Measurements from ENCODE around the gene TLX3. TPM values are rescaled to one million over a fixed set of nuclear protein-coding genes. Genes with fewer than 3 reads are reported as not detected.

Gene TLX3
- total and polyA plus RNA-seq, 2 donors (not counting 1 experiment from before 2014, with no cell fraction given) = not detected

GRCh38 chr5:171306166-171306565 is 2.9 kb upstream of the TLX3 start:
- Histone ChIP-seq H3K79me2 (ENCODE audit: control insufficient read depth, insufficient read depth, low read length) (no peaks in the 10 kb centered on the region), H3K9ac (ENCODE audit: insufficient read depth, low read length) (no peak overlapping the region), H3K4me1 (ENCODE audit: control insufficient read depth, extremely low read depth, insufficient read depth, low read length) (no peaks in the 10 kb centered on the region), H3K4me3 (replicated peaks in 1 of 4; ENCODE audit: control extremely low read depth in 1 of 4, insufficient read depth in 1 of 4, low read depth in 3 of 4, low read length in 4 of 4) (no peak overlapping the region), H2AFZ (ENCODE audit: low read length) (no peak overlapping the region), H3K9me3 (ENCODE audit: control insufficient read depth, insufficient read depth, low read depth, low read length) (no peaks in the 10 kb centered on the region), H3K27me3 (ENCODE audit: control insufficient read depth, insufficient read depth, low read length) (peaks cover 54% of the 10 kb centered on the region), H3K4me2 (ENCODE audit: extremely low read depth, insufficient read depth, low read length) (no peak overlapping the region), H4K20me1 (ENCODE audit: control insufficient read depth, extremely low read depth, insufficient read depth, low read length) (no peaks in the 10 kb centered on the region), H3K36me3 (ENCODE audit: control insufficient read depth, insufficient read depth, low read length) (no peaks in the 10 kb centered on the region), H3K27ac (ENCODE audit: insufficient read depth, low read length) (no peak overlapping the region)
- TF ChIP-seq CTCF (conservative IDR thresholded peaks at IDR 0.05 in 1 of 2, IDR thresholded peaks at IDR 0.05 in 1 of 2; ENCODE audit: low read depth in 1 of 2, low read length in 2 of 2) (no peak), EZH2 (IDR thresholded peaks at IDR 0.05; ENCODE audit: low read length, missing control alignments) (no peak)
- no peak for DNase-seq (ENCODE audit: low read depth in 2 of 2)

GRCh38 chr5:171306781-171307591 is 2.1 kb upstream of the TLX3 start:
- Histone ChIP-seq H3K9ac (ENCODE audit: insufficient read depth, low read length) (no peak overlapping the region), H3K27ac (ENCODE audit: insufficient read depth, low read length) (no peak overlapping the region), H3K4me1 (ENCODE audit: control insufficient read depth, extremely low read depth, insufficient read depth, low read length) (no peaks in the 10 kb centered on the region), H4K20me1 (ENCODE audit: control insufficient read depth, extremely low read depth, insufficient read depth, low read length) (no peaks in the 10 kb centered on the region), H3K36me3 (ENCODE audit: control insufficient read depth, insufficient read depth, low read length) (no peaks in the 10 kb centered on the region), H3K79me2 (ENCODE audit: control insufficient read depth, insufficient read depth, low read length) (no peaks in the 10 kb centered on the region), H3K27me3 (ENCODE audit: control insufficient read depth, insufficient read depth, low read length) (peaks cover 57% of the 10 kb centered on the region), H3K4me3 (replicated peaks in 1 of 4; ENCODE audit: control extremely low read depth in 1 of 4, insufficient read depth in 1 of 4, low read depth in 3 of 4, low read length in 4 of 4) (no peak overlapping the region), H2AFZ (ENCODE audit: low read length) (no peak overlapping the region), H3K9me3 (ENCODE audit: control insufficient read depth, insufficient read depth, low read depth, low read length) (no peaks in the 10 kb centered on the region), H3K4me2 (ENCODE audit: extremely low read depth, insufficient read depth, low read length) (no peak overlapping the region)
- TF ChIP-seq EZH2 (IDR thresholded peaks at IDR 0.05; ENCODE audit: low read length, missing control alignments) = no peak
- no peak for TF ChIP-seq CTCF (conservative IDR thresholded peaks at IDR 0.05 in 1 of 2, IDR thresholded peaks at IDR 0.05 in 1 of 2; ENCODE audit: low read depth in 1 of 2, low read length in 2 of 2)
- DNase-seq (ENCODE audit: low read depth in 2 of 2) = no peak

GRCh38 chr5:171307789-171308452 is 1.1 kb upstream of the TLX3 start:
- H3K9ac ChIP-seq (ENCODE audit: insufficient read depth, low read length) = no peak overlapping the region
- no peak overlapping the region for H3K4me2 ChIP-seq (ENCODE audit: extremely low read depth, insufficient read depth, low read length)
- DNase-seq (ENCODE audit: low read depth in 2 of 2) = peak in 1 of 2 donors; percentile 12
- H4K20me1 ChIP-seq (ENCODE audit: control insufficient read depth, extremely low read depth, insufficient read depth, low read length) = no peaks in the 10 kb centered on the region
- H3K27ac ChIP-seq (ENCODE audit: insufficient read depth, low read length) = no peak overlapping the region
- no peak for TF ChIP-seq CTCF (conservative IDR thresholded peaks at IDR 0.05 in 1 of 2, IDR thresholded peaks at IDR 0.05 in 1 of 2; ENCODE audit: low read depth in 1 of 2, low read length in 2 of 2)
- TF ChIP-seq EZH2 (IDR thresholded peaks at IDR 0.05; ENCODE audit: low read length, missing control alignments) = peak; percentile 41
- H3K4me1 ChIP-seq (ENCODE audit: control insufficient read depth, extremely low read depth, insufficient read depth, low read length) = no peaks in the 10 kb centered on the region
- H2AFZ ChIP-seq (ENCODE audit: low read length) = no peak overlapping the region
- H3K79me2 ChIP-seq (ENCODE audit: control insufficient read depth, insufficient read depth, low read length) = no peaks in the 10 kb centered on the region
- no peak overlapping the region for H3K4me3 ChIP-seq (replicated peaks in 1 of 4; ENCODE audit: control extremely low read depth in 1 of 4, insufficient read depth in 1 of 4, low read depth in 3 of 4, low read length in 4 of 4)
- no peaks in the 10 kb centered on the region for H3K36me3 ChIP-seq (ENCODE audit: control insufficient read depth, insufficient read depth, low read length)
- peaks cover 65% of the 10 kb centered on the region for H3K27me3 ChIP-seq (ENCODE audit: control insufficient read depth, insufficient read depth, low read length)
- H3K9me3 ChIP-seq (ENCODE audit: control insufficient read depth, insufficient read depth, low read depth, low read length) = no peaks in the 10 kb centered on the region

Data from fibroblast of lung (primary cell).